HCT116 (cell line): ENCODE results near the gene FAM118B. TPM values are rescaled to one million over a fixed set of nuclear protein-coding genes. Genes with fewer than 3 reads are reported as not detected.
A peak's percentile ranks its signal among the peaks of the same experiment; 100 is the strongest.
"Not testable (repeated sequence)": the region's sequence is repeated elsewhere in the genome, so short reads cannot be mapped to it uniquely, and the experiment has no call there.

Experiments
- ATAC-seq: fragments of 200-7000 bp; cut with Tn5 transposase; 2 replicates; pipeline ENCODE4 v1.9.1; 2020; ENCODE audit warnings: mild to moderate bottlenecking, moderate library complexity
- BruUV-seq: library from RNA; stranded (reverse); fragments of 400-500 nt; replicated peaks from 2 replicates; lab custom pipeline; 2021; lab: Mats Ljungman, UMichigan
- CTCF ChIA-PET: fragments of 300-600 bp; sonication (Branson Sonifier 250); formaldehyde crosslinking; loops from one replicate; lab custom pipeline; 2021; ENCODE audit warnings: antibody characterized with exemption; lab: Charles Lee
- POLR2A ChIA-PET: fragments of 300-600, 350-600 bp; sonication (Branson Sonifier 250); formaldehyde crosslinking; loops from one replicate; lab custom pipeline; 2021; ENCODE audit warnings: antibody characterized with exemption; lab: Charles Lee
- RAD21 ChIA-PET, 2 experiments: fragments of 300-600 bp; sonication (Branson Sonifier 250); formaldehyde crosslinking; loops; one replicate each; lab custom pipeline; 2023; ENCODE audit warnings: low total read pairs in 2 of 2; ENCODE audit not compliant: uncharacterized antibody in 2 of 2, unreplicated experiment in 2 of 2, low non-redundant PET in 1 of 2; lab: Charles Lee
- DNase-seq: peaks from one replicate; pipeline ENCODE4 v3.0.0-alpha.2; 2010; ENCODE audit warnings: low read depth, low spot score
- H2AFZ ChIP-seq: fragments of 200-600 bp; shearing (Covaris generic), sonication (generic); 2 replicates; pipeline ENCODE4 v1.6.1; 2017; ENCODE audit warnings: low read depth, mixed run types, mixed read lengths, antibody characterized with exemption, low read length; ENCODE audit not compliant: poor library complexity, severe bottlenecking
- H3K27ac ChIP-seq: 2 replicates; pipeline ENCODE4 v1.5.1; 2012; ENCODE audit warnings: low read depth, low read length
- H3K27me3 ChIP-seq: fragments of 200-600 bp; sonication (generic); 2 replicates; pipeline ENCODE4 v1.6.1; 2016; ENCODE audit warnings: mixed run types, low read length, mixed read lengths; ENCODE audit not compliant: insufficient read depth
- H3K36me3 ChIP-seq, 2 experiments: fragments of 200-500 bp in 1 of 2; fragments of 200-600 bp in 1 of 2; sonication (Bioruptor generic) in 1 of 2; sonication (generic) in 1 of 2; 2 replicates each; pipeline versions ENCODE4 v1.5.1 to v1.6.1; 2014 to 2016; ENCODE audit warnings: low read length in 2 of 2, inconsistent platforms in 1 of 2, mixed read lengths in 1 of 2, mixed run types in 1 of 2; ENCODE audit not compliant: insufficient read depth in 2 of 2, control insufficient read depth in 1 of 2
- H3K4me1 ChIP-seq, 2 experiments: fragments of 200-600 bp in 1 of 2; sonication (generic) in 1 of 2; 2 replicates each; pipeline versions ENCODE4 v1.5.1 to v1.6.1; 2012 to 2017; ENCODE audit warnings: low read length in 2 of 2, inconsistent platforms in 1 of 2, mild to moderate bottlenecking in 1 of 2, mixed read lengths in 1 of 2, mixed run types in 1 of 2, moderate library complexity in 1 of 2; ENCODE audit not compliant: insufficient read depth in 2 of 2, control insufficient read depth in 1 of 2
- H3K4me2 ChIP-seq: fragments of 200-600 bp; sonication (generic); 2 replicates; pipeline ENCODE4 v1.6.1; 2017; ENCODE audit warnings: mixed run types, low read length, mixed read lengths
- H3K4me3 ChIP-seq, 2 experiments: fragments of 200-600 bp in 1 of 2; sonication (generic) in 1 of 2; replicated peaks in 1 of 2; 2 replicates each; pipeline ENCODE4 v1.5.1; 2011 to 2016; ENCODE audit warnings: low read length in 2 of 2, control low read depth in 1 of 2, low read depth in 1 of 2, mild to moderate bottlenecking in 1 of 2, mixed read lengths in 1 of 2, mixed run types in 1 of 2
- H3K79me2 ChIP-seq: fragments of 200-600 bp; sonication (generic); 2 replicates; pipeline ENCODE4 v1.6.1; 2017; ENCODE audit warnings: mild to moderate bottlenecking, mixed run types, low read length, moderate library complexity, mixed read lengths; ENCODE audit not compliant: insufficient read depth
- H3K9ac ChIP-seq: fragments of 200-600 bp; sonication (generic); 2 replicates; pipeline ENCODE4 v1.6.1; 2016; ENCODE audit warnings: low read length, mixed read lengths
- H3K9me2 ChIP-seq: fragments of 200-600 bp; sonication (generic), shearing (Covaris generic); 2 replicates; pipeline ENCODE4 v1.6.1; 2017; ENCODE audit warnings: mixed run types, mild to moderate bottlenecking, moderate library complexity; ENCODE audit not compliant: insufficient read depth
- H3K9me3 ChIP-seq, 2 experiments: fragments of 200-500 bp in 1 of 2; fragments of 200-600 bp in 1 of 2; sonication (Bioruptor generic) in 1 of 2; sonication (generic) in 1 of 2; 2 replicates each; pipeline ENCODE4 v1.6.1; 2014 to 2017; ENCODE audit warnings: low read length in 2 of 2, mixed read lengths in 2 of 2, inconsistent platforms in 1 of 2, low read depth in 1 of 2, mild to moderate bottlenecking in 1 of 2, mixed run types in 1 of 2, moderate library complexity in 1 of 2; ENCODE audit not compliant: control insufficient read depth in 1 of 2, insufficient read depth in 1 of 2
- H4K20me1 ChIP-seq: fragments of 200-600 bp; sonication (generic), shearing (Covaris generic); 2 replicates; pipeline ENCODE4 v1.6.1; 2017; ENCODE audit warnings: mixed run types, mild to moderate bottlenecking, moderate library complexity; ENCODE audit not compliant: insufficient read depth
- CBX3 ChIP-seq: IDR thresholded peaks from 2 replicates; pipeline ENCODE4 v1.6.1; 2012; ENCODE audit warnings: low read depth
- CTCF ChIP-seq, 3 experiments: fragments of 200-600 bp in 1 of 3; sonication (generic) in 1 of 3; IDR thresholded peaks in 2 of 3; conservative IDR thresholded peaks in 1 of 3; 2 replicates each; pipeline ENCODE4 v1.5.1; 2012 to 2017; ENCODE audit warnings: low read depth in 2 of 3, low read length in 2 of 3, antibody characterized with exemption in 1 of 3, borderline replicate concordance in 1 of 3, control low read depth in 1 of 3, mild to moderate bottlenecking in 1 of 3, mixed read lengths in 1 of 3, mixed run types in 1 of 3, moderate library complexity in 1 of 3; ENCODE audit not compliant: insufficient read depth in 1 of 3
- EGR1 ChIP-seq: IDR thresholded peaks from 2 replicates; pipeline ENCODE4 v1.6.1; 2012; ENCODE audit warnings: low read depth
- ELF1 ChIP-seq: IDR thresholded peaks from 2 replicates; pipeline ENCODE4 v1.6.1; 2012; ENCODE audit warnings: low read depth, borderline replicate concordance
- EZH2phosphoT487 ChIP-seq: fragments of 200-600 bp; IDR thresholded peaks from 2 replicates; pipeline ENCODE4 v1.6.1; 2018; ENCODE audit warnings: antibody characterized with exemption, borderline replicate concordance
- FOSL1 ChIP-seq: IDR thresholded peaks from 2 replicates; pipeline ENCODE4 v1.6.1; 2012; ENCODE audit warnings: low read depth
- MAX ChIP-seq: IDR thresholded peaks from 2 replicates; pipeline ENCODE4 v1.6.1; 2012
- RAD21 ChIP-seq: IDR thresholded peaks from 2 replicates; pipeline ENCODE4 v1.6.1; 2012; ENCODE audit warnings: low read depth, mild to moderate bottlenecking
- SP1 ChIP-seq: IDR thresholded peaks from 2 replicates; pipeline ENCODE4 v1.6.1; 2012; ENCODE audit warnings: low read depth
- intact Hi-C: fragments of 100-400 bp; cut with micrococcal nuclease; formaldehyde crosslinking; loops from 2 replicates; pipeline ENCODE4 v1.10.0; 2022
- total RNA-seq: library from RNA; stranded (reverse); gene quantifications from one replicate; pipeline ENCODE4 v1.2.1, GENCODE V29; 2021; ENCODE audit not compliant: unreplicated experiment
- TF ChIP-seq, protein P1 (sequence below): IDR thresholded peaks from 2 replicates; pipeline ENCODE4 v1.6.1; 2011; ENCODE audit warnings: mild to moderate bottlenecking, low read length, moderate library complexity; ENCODE audit not compliant: insufficient replicate concordance; ENCODE audit errors: extremely low read depth

FAM118B gene
- total RNA-seq, 1 experiment from 2014 or later: 12.8 TPM

GRCh38 chr11:126307706-126308105, 96.1 kb downstream of the FAM118B start:
- intact Hi-C loops: no loop called here
- H3K79me2 ChIP-seq: peaks cover 9% of the 10 kb centered on the region
- no peak for ATAC-seq
- H3K27me3 ChIP-seq: no peaks in the 10 kb centered on the region
- no peak overlapping the region for H3K27ac ChIP-seq
- no peaks in the 10 kb centered on the region for H3K9me2 ChIP-seq
- H2AFZ ChIP-seq: no peak overlapping the region
- H3K4me2 ChIP-seq: no peak overlapping the region
- H3K36me3 ChIP-seq: no peaks in the 10 kb centered on the region
- ChIA-PET CTCF (interaction anchor here (5.9 kb wide), 1 partner anchor 173 kb away, joined by 74 read pairs; no protein-coding TSS in a partner anchor), POLR2A (no interaction called here), RAD21 (no interaction called here)
- H3K4me1 ChIP-seq: peaks cover 9 to 19% of the 10 kb centered on the region in 2 experiments; a peak in 2 of 4 replicates
- H4K20me1 ChIP-seq: no peaks in the 10 kb centered on the region
- TF ChIP-seq RAD21 (peak; percentile 62), EZH2phosphoT487 (no peak), CTCF (IDR thresholded peaks at IDR 0.05 in 2 of 3, conservative IDR thresholded peaks at IDR 0.05 in 1 of 3; ENCODE audit: borderline replicate concordance in 1 of 3, insufficient read depth in 1 of 3, low read depth in 2 of 3, low read length in 2 of 3) (peak; percentile 17 to 48 (median 26); a peak in 4 of 6 replicates)
- TF ChIP-seq, all 23 proteins: peak for 2
- Histone ChIP-seq H3K9ac (no peak overlapping the region), H3K9me3 (no peaks in the 10 kb centered on the region), H3K4me3 (no peak overlapping the region)
- no TSS peak for BruUV-seq
- no peak for DNase-seq

DNA sequence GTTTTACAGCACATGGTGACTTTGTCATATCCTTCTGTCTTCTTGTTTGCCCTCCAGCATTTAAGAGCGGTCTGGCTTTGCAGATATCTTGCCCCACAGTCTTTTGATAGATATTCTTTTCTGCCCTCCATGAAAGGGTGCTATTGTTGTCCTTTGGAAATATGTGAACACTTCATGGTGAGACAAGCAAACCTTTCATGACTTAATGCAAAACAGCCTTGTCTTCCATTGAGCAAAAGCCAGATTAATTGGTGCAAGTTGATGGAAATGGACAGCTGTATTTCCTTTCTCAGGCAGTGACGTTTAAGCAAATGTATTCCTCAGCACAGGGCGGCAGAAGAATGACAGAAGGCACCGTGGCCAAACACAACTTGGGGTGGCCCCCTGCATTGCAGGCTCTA, 96.7 kb downstream of the FAM118B start:
- DNase-seq (no peak), ATAC-seq (no peak)
- ChIA-PET RAD21 (no interaction called here), CTCF (interaction anchor here (5.9 kb wide), 1 partner anchor 172 kb away, joined by 74 read pairs; no protein-coding TSS in a partner anchor), POLR2A (no interaction called here)
- no peak overlapping the region for H3K4me2 ChIP-seq
- H4K20me1 ChIP-seq: no peaks in the 10 kb centered on the region
- no peaks in the 10 kb centered on the region for H3K9me2 ChIP-seq
- H3K9me3 ChIP-seq: no peaks in the 10 kb centered on the region
- H3K4me3 ChIP-seq: no peak overlapping the region
- H3K79me2 ChIP-seq: peaks cover 5% of the 10 kb centered on the region; the same call in 1 of the 2 replicates
- no peak overlapping the region for H3K9ac ChIP-seq
- no peaks in the 10 kb centered on the region for H3K27me3 ChIP-seq
- intact Hi-C loops: no loop called here
- no peak overlapping the region for H3K27ac ChIP-seq
- BruUV-seq: no TSS peak
- peaks cover 4 to 13% of the 10 kb centered on the region in 2 experiments; a peak in 2 of 4 replicates for H3K4me1 ChIP-seq
- H3K36me3 ChIP-seq: no peaks in the 10 kb centered on the region
- TF ChIP-seq SP1 (no peak), EGR1 (no peak), ELF1 (no peak), MAX (no peak), FOSL1 (no peak), CBX3 (no peak)
- TF ChIP-seq, protein P1, sequence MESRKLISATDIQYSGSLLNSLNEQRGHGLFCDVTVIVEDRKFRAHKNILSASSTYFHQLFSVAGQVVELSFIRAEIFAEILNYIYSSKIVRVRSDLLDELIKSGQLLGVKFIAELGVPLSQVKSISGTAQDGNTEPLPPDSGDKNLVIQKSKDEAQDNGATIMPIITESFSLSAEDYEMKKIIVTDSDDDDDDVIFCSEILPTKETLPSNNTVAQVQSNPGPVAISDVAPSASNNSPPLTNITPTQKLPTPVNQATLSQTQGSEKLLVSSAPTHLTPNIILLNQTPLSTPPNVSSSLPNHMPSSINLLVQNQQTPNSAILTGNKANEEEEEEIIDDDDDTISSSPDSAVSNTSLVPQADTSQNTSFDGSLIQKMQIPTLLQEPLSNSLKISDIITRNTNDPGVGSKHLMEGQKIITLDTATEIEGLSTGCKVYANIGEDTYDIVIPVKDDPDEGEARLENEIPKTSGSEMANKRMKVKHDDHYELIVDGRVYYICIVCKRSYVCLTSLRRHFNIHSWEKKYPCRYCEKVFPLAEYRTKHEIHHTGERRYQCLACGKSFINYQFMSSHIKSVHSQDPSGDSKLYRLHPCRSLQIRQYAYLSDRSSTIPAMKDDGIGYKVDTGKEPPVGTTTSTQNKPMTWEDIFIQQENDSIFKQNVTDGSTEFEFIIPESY: no peak
- no peak overlapping the region for H2AFZ ChIP-seq

DNA sequence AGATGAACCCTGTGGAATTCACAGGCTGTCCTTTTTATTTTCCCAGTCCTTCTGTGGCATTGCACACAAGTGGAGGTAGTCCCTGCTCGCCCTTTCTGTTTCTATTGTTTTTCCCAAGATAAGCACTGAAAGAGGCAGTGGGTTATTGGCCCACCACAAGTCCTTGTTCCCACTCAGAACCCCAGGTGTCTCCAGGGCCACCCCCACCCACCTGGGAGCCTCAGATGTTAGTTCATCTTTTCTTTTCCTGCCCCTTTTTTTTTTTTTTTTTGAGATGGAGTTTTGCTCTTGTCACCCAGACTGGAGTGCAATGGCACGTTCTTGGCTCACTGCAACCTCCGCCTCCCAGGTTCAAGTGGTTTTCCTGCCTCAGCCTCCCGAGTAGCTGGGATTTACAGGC, 97.2 kb downstream of the FAM118B start:
- H3K4me1 ChIP-seq, H3K9me2 ChIP-seq, H3K36me3 ChIP-seq, intact Hi-C loops, POLR2A ChIA-PET, RAD21 ChIA-PET, ATAC-seq, H3K9ac ChIP-seq, DNase-seq, H3K79me2 ChIP-seq, H3K27ac ChIP-seq, H3K4me3 ChIP-seq, H3K4me2 ChIP-seq, H4K20me1 ChIP-seq, H2AFZ ChIP-seq, BruUV-seq, H3K27me3 ChIP-seq, H3K9me3 ChIP-seq: not testable (repeated sequence)
- CTCF ChIA-PET: interaction anchor here (5.9 kb wide), 1 partner anchor 172 kb away, joined by 74 read pairs; no protein-coding TSS in a partner anchor
